GM23338 (cell line): ENCODE results near the gene ZNRF2.

ENCODE experiments used
- CTCF ChIP-seq, 2 experiments: fragments of 200-600 bp in 1 of 2; sonication (generic) in 1 of 2; conservative IDR thresholded peaks; 2 replicates each; pipeline versions ENCODE4 v1.5.1 to v1.6.1; 2016 to 2017; ENCODE audit warnings: antibody characterized with exemption in 2 of 2, low read depth in 2 of 2, mild to moderate bottlenecking in 2 of 2, moderate library complexity in 1 of 2
- EZH2 ChIP-seq: fragments of 200-600 bp; sonication (generic); IDR thresholded peaks from one replicate; pipeline ENCODE4 v1.8.0; 2017; ENCODE audit warnings: antibody characterized with exemption, mild to moderate bottlenecking, low read depth; ENCODE audit not compliant: unreplicated experiment
- NANOG ChIP-seq: IDR thresholded peaks from 2 replicates; pipeline ENCODE4 v1.6.1; 2016; ENCODE audit warnings: antibody characterized with exemption, borderline replicate concordance

- TF ChIP-seq EZH2 (no peak), CTCF (conservative IDR thresholded peaks at IDR 0.05; ENCODE audit: low read depth in 2 of 2) (no peak), NANOG (no peak)
These were observed 13.5 kb upstream of the ZNRF2 start for GRCh38 chr7:30270921-30271320.
